GM18870 (cell line): Measurements from ENCODE around the gene ADCY2.

Experiments
- ATAC-seq: cut with Tn5 transposase; IDR thresholded peaks from one replicate; pipeline ENCODE4 v1.9.1; 2021; ENCODE audit warnings: moderate library complexity; ENCODE audit not compliant: unreplicated experiment

The ADCY2 gene

DNA sequence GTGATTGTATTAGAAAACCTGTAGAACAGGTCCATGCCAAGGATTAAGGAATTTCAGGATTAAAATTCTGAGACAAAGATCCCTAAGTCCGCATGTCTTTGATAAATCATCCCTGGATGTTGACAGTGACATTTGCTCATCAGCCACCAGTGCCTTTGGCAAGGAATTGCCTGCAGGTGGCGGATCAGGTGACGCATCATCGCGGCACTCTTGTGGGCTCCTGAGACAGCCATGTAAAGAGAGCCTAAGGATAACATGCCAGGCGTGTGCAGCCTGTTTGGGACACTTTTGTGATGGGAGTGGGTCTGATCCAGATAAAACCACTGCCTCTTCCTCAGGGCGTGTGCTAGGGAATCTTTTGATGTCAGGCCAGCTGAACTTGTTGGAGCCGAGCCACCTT, 40.6 kb downstream of the ADCY2 start:
- ATAC-seq = no peak

DNA sequence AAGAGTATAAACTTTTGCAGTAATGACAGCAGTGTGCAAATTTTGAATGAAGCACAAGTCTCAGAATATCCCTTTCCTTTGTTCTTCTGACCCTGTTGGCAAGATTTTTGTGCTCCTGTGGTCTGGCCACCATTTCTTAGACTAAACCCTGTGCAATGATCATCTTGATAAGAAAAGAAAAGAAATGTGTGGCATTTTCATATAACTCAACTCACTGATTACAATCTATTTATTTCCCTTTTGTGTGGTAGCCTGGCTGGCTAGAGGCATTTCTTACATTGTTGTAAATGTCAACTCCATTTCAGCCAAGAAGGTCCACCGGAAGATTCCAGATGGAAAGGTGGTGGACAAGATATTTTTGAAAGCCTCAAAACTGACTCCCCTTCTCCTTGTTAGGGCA, 41.9 kb downstream of the ADCY2 start:
- ATAC-seq = no peak

DNA sequence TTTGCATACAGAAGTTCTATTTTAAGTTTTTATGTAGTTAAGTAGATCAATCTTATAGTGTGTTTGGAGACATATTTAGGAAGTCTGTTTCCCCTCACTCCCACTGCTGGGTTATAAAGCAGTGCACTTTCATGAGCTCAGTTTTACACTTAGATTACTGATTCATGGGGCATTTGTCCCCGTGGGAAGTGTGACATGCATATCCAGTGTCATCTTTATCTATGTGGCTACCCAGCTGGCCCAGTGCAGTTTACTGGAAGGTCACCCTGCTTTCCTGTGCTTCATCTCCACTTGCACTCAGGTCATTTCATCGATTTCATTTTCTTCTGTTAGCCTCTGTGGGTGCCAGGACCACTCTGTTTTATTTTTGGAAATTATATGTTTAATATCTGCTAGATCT, 49.1 kb downstream of the ADCY2 start:
- no peak for ATAC-seq

DNA sequence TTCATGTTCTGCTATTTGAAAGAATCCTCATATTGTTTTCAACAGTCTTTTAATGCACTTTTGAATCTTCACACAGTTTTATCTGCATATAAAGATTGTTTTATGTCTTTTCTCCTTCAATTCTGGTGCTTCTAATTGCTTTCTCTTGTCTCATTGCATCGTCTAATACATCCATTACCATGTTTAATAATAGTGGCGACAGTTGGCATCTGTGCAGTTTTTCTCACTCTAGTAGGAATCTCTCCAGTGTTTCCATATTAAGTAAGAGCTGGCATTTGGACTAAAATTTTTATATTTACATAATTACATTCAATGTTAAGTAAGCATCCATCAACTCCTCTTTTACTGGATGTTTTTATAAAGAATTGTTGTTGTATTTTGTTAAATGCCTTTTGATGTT, 49.9 kb downstream of the ADCY2 start:
- no peak for ATAC-seq

DNA sequence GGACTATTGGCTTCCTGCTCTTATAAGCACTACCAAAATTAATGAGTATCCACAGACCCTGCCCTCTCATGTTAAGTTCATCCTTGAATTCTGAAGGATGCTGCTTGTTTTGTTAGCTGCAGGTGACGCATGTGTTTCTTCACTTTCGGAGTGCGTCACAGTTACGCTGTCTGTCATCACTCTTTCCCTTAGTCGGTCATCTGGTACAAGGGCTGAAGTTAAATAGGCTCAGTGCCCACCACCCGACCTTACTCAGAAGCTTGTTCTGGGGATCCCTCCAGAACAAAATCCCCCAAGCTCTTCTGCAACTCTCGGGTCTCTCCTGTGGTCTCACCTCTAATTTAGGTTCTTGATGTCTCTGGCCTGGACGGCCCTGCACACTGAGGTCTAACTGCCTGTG, 51.0 kb downstream of the ADCY2 start:
- no peak for ATAC-seq

DNA sequence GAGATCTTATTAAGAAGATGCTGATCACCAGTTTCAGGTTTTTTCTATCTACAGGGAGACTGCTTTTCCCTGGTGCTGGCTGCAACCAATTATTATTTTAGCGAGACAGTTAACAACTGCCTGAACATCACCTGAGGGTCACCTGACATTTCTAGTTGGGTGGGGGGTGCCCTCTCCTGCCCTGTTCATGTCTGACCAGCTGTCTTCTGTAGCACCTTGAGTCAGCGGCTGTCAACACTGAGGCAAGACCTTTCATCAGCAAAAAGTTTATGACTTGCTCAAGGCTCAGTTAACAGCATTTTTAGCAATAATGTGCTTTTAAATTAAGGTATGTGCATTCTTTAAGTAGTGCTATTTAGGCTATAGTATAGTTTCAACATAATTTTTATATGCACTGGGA, 58.0 kb downstream of the ADCY2 start:
- ATAC-seq = no peak

DNA sequence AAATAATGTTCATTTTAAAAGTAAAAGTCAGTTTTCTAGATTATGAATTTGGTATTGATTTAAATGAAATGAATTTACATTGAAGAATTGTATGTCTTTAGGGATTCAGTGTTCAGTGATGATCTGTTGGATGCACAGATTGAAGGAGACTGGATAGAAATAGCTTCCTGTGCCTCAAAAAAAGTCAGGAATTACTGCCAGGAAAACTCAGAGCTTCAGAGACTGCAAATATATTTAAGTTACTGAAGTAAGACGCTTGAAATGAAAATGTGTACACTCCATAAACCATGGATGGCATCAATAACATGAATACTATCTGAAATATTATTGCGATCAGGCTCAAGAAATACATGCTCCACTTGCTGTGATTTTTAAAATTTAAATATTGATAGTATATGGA, 60.3 kb downstream of the ADCY2 start:
- ATAC-seq = no peak

DNA sequence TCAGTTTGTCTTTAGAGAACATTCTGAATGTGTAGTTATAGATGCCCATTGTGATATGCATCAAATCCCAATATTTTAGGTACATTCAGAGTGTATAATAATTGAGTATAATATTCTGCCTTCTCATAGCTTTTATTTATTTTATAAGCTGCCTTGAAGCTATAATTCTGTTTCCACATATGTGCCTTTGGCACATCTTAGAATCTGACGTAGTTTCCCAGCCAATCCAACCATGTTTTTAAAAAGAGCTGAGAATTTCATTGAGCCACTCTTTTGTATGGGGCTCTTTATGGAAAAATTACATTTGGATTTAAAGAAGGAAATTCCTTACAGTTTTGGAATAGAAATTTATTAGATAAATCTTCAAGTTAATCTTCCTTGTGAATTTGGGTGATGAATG, 65.4 kb downstream of the ADCY2 start:
- ATAC-seq = no peak

DNA sequence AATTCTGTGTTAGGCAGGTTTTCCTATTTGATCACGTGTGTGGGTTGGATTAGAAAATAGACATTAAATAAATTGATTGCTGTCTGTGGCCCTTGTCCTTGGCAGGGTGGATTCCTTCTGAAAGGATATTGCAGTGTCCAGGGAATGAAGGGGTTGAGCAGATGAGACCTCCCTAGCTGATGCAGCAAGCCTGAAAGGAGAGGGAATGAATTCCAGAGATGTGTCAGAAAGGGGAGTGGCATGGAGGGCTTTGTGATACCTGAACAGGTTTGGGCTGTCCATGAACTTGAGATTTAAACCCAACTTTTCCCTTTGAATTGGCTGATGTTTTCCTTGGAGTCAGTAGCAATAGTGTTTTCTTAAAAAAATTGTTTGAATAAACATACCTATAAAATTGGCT, 66.8 kb downstream of the ADCY2 start:
- ATAC-seq = no peak

DNA sequence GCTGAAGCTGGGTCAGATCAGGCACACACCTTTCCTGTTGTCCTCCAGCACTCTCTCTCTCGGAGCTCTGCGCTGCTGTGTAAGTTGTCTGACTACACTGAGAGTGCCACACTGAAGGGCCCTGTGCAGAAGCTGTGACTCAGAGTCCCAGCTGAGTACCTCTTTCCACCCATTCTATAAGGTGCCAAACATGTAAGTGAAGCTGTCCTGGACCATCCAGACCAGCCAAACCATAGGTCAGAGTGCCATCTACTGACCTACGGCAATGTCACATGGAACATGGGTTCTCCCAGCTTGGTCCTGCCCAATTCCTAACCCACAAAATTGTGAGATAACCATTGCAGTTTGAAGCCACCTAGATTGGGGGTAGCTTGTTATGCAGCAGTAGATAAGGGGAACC, 68.2 kb downstream of the ADCY2 start:
- no peak for ATAC-seq

DNA sequence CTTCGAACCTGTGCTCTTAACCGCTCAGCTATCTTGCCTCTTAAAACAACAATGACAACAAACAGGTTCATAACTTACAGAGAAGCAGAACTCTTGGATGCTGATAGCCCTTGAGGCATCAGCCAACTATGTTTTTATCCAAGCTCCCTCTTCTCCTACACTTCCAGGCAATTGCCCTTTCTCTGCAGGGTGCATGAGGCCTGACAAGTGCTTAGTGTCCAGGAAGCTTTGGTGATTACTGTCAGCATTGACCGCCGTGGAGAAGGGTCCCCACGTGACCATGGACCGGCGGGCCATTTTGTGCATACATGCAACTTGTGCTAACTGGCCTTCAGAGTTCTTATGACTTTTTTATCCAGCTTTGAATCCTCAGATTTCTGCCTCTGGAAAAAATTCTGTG, 71.2 kb downstream of the ADCY2 start:
- ATAC-seq = no peak

DNA sequence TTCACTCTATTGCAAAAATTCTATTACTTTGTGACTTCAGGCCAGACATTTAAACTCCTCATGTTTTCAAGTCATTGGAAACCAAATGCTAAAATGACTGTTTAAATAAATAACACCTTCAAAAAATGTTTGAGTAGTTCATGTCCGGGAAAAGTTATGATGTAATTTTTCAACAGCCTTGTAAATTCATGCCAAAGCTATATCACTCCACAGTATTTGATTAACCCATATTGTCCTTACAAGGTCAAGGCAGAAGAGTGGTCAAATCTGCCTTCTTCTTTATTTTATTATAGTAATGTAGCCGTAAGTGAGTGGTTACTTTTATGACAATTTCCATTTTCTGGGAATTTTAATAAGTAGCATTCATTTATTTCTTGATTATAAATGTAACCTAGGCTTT, 72.8 kb downstream of the ADCY2 start:
- no peak for ATAC-seq

DNA sequence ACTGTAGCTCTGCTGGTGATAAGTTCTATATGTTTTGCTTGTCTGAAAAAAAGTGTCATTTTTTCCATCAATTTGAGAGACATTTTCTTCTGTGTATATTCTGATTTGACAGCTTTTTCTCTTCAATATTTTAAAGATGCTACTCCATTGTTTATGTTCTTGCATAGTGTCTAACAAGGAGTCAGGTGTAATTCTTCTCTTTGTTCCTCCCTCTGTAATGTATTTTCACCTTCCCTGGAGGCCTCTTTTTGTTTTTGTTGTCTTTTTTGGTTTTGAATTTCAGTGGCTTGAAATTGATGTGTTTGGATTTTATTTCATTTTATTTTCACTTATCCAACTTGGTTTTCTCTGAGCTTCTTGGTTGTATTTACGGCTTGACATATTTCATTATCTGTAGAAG, 75.8 kb downstream of the ADCY2 start:
- no peak for ATAC-seq

DNA sequence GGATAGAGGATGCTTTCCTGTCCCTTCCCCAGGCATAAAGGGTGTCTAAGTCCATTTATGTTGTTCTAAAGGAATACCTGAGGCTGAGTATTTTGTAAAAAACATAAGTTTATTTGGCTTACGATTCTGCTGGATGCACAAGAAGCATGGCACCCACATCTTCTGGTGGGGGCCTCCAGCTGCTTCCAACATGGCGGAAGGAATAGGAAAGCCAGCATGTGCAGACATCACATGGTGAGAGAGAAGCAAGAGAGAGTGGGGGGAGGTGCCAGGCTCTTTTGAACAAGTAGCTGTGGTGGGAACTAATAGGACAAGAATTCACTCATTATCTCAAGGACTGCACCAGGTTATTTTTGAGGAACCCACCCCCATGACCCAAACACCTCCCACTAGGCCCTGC, 77.2 kb downstream of the ADCY2 start:
- ATAC-seq = no peak

DNA sequence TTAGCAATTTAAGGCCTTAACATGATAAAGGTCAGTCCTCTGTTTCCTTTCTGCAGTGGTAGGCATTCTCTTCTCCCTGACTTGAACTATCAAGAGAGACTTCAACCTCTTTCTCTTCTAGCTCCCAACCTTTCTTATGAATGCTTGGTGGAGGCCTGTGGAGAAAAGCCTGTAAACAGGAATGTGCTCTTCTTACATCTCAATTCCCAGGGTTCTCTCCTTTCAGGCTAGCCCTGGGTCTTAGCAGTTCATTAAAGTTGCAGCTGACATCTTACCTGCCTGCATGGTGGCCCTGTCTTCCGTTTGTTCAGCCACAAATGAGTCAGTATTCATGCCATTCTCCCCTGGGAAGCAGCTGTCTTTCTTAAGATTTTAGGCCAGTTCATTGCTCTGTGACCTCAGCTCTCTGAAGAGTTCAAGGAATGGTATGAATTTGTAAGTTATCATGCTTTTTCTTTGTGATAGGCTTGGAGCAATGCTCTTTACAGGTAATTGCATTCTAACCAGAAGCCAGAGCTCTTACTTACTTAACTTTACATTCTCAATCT, 77.8 kb downstream of the ADCY2 start:
- ATAC-seq = no peak

DNA sequence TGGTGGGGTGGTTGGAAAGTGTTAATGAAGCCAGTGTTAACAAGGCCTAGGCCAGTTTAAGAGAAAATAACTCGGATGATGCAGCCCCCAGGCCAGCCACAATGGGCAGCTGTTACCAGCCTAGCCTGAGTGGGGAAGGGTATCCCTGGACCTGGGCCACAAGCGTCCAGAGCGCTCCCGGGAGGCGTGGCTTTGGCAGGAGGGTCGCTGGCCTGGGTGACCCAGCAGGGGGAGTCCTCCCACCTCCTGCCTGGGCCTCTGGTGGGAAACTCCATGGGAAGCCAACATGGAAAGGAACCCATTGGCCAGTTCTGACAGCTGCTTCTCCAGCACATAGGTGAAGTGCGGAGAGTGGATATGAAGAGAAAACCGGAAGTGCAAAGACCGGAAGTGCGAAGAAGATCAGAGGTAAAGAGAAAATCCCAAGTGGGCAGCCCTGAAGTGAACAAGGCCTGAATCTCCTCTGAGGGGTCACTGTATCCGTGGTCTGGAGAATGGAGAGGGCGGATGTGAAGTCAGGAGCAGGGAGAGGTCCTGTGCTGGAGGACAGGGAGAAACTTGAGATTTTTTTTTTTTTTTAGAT, 79.0 kb downstream of the ADCY2 start:
- ATAC-seq = no peak

DNA sequence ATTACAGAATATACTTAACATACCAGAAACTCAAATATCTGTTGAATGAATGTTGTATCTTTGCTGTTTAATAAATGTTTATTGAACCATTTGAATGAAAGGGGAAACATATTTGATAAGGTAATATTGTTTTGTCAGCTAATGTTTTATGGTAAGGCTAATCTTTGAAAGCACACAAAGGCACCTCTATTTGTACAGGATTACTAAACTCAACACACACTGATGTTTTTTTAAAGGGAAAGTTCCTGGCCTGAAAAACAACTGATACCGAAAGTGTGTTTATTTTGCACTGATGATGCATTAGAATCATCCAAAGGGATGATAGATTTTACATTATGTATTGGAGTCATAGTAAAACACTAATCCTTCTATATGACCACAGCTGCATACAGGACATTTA, 82.5 kb downstream of the ADCY2 start:
- no peak for ATAC-seq

DNA sequence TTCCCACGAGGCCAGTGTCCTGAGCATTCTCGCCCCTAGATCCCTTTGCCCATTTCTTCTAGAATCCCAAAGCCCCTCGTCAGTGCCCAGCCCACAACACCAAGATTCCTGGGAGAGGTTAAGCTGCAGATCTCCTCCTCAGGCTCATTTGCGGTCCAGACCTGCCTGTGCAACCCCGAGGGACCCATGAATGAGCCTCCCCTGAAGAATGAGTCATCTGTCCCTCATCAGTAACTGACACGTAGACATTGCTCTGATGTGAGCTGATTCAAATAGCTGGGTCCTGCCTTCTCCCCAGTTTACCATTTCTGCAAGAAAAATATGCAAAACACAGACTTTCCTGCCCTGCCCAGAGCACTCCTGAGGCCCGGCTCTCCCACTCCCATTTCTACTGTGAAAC, 92.8 kb downstream of the ADCY2 start:
- ATAC-seq = no peak

DNA sequence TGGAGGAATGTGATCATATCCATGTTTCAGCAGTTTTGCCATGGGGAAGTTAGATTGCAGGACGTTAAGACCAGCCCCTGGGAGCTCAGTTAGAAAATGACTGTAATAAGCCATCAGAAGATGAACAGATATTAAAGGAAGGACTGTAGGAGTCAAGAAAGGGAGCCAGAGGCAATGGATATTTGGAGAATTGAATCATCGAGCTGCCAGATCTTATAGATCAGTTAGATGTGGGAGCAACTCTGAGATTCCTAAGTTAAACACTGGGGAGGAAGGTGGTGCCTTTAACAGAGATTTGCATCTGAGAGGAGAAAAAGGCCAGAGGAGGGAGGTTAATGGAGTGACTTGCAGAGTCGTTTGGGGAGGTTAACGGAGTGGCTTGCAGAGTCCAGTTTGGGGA, 96.4 kb downstream of the ADCY2 start:
- no peak for ATAC-seq

DNA sequence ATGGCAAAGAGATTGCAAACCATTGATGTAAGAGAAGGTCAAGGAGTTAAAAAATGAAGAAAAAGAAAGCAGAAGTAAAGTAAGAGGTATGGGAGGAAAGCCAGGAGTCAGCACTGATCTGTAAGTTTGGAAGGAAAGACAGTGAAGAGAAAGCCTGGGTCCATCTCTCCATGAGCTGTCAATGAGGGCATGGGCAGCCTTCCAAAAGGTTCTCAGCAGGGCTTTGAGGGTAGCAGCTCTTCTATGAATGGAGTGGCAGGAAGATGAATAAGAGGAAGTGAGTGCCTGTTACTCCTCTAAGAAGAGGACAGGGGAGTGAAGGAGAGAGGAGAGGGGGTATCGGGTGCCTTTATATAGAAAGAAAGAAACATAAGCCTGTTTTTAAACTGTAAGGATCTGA, 97.1 kb downstream of the ADCY2 start:
- no peak for ATAC-seq

DNA sequence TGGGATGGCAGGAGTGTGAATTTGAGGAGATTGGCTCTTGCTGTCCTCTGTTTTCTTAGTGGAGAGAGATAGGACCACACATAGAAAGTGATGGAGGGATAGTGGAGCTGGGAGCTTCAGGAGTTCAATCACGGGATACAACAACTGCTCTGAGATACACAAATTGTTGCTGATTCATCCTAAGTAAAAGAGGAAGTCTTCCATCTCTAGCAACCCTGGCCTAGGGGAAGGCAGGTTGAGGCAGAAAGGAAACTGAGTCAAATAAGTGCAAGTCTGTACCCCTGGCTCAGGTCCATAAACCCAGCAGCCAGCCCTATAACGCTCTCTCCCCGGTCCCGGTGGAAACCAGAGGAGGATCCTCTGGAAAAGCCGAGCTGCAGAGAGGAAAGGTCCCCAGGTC, 97.7 kb downstream of the ADCY2 start:
- ATAC-seq = no peak

DNA sequence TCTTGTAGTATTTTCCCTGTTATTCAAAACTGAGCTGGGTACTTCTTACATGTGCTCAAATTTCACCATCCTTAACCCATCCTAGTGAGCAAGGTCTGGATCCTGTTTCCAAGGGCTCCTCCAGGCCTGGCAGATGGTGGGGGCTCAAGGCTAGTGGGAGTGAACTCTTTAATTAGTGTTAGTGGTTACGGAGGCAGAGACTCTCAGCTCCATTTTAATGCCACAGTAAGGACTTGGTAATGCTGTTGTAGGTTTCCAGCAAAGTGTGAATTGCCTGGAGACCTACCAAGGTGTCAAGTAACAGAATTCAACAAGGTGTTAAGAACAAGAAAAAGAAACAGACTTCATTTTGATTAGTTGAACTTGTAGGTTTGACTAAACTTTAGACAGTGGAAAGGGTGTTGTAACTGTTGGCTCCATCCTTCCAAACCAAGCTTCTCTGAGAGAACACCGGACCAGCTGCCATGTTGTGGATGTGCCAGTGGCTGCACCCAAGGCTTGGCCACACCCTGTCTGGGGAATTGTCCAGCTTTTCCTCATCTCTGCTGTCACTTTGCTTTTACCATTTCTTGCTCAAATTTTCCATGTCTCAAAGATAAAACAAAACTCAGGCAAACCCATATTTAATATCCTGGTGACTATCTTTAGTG, 98.7 kb downstream of the ADCY2 start:
- ATAC-seq = no peak

DNA sequence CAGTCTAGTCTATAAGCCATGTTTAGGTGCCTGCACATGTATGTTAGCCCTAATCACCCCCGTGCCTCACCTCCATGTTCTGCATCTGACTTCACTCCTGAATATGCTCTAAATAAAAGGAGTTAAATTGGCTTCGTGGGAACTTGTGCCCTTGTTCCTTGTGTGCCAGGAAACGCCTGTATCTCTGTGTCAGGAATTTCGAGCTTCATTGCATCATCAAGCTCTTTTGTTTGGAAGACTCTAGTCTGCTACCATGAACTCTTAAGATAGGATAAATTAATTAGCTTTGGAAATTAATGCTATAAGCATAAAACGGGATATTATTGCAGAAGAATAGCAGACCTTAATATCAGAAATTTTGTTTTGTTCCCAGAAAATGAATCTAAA, 99.2 kb downstream of the ADCY2 start:
- no peak for ATAC-seq
